PC-9 (cell line): ENCODE results near the gene CYFIP1. TPM values are rescaled to one million over a fixed set of nuclear protein-coding genes. Genes with fewer than 3 reads are reported as not detected.

Source experiments
- BruUV-seq: library from RNA; stranded (reverse); fragments of 400-500 nt; replicated peaks from 2 replicates; lab custom pipeline; 2021; lab: Mats Ljungman, UMichigan
- CTCF ChIA-PET: fragments of 300-600 bp; sonication (Branson Sonifier 250); formaldehyde crosslinking; loops from one replicate; lab custom pipeline; 2022; ENCODE audit warnings: antibody characterized with exemption; lab: Charles Lee
- POLR2A ChIA-PET: fragments of 300-600 bp; sonication (Branson Sonifier 250); formaldehyde crosslinking; loops from one replicate; lab custom pipeline; 2022; ENCODE audit warnings: antibody characterized with exemption; ENCODE audit not compliant: unreplicated experiment; lab: Charles Lee
- DNase-seq, 2 experiments: peaks; one replicate each; pipeline versions ENCODE4 v3.0.0 to v3.0.0-alpha.2; 2015 to 2022; ENCODE audit warnings: mixed read lengths in 1 of 2
- H2AFZ ChIP-seq: fragments of 200-600 bp; sonication (generic); 2 replicates; pipeline ENCODE4 v1.8.1; 2017; ENCODE audit warnings: antibody characterized with exemption
- H3F3A ChIP-seq: fragments of 200-600 bp; sonication (generic); 2 replicates; pipeline ENCODE4 v1.8.1; 2017; ENCODE audit warnings: antibody characterized with exemption, mild to moderate bottlenecking, low read depth; ENCODE audit not compliant: insufficient read depth
- H3K27ac ChIP-seq: fragments of 200-600 bp; sonication (generic); 2 replicates; pipeline ENCODE4 v1.6.1; 2016; ENCODE audit warnings: mixed run types
- H3K27me3 ChIP-seq: fragments of 200-600 bp; sonication (generic); 2 replicates; pipeline ENCODE4 v1.6.1; 2016; ENCODE audit warnings: low read depth, mixed run types; ENCODE audit not compliant: insufficient read depth
- H3K36me3 ChIP-seq: fragments of 200-600 bp; sonication (generic); 2 replicates; pipeline ENCODE4 v1.6.1; 2016; ENCODE audit warnings: low read depth, mixed run types
- H3K4me1 ChIP-seq: fragments of 200-600 bp; sonication (generic); replicated peaks from 2 replicates; pipeline ENCODE4 v1.6.1; 2016; ENCODE audit warnings: mixed run types; ENCODE audit not compliant: insufficient read depth
- H3K4me2 ChIP-seq: fragments of 200-600 bp; sonication (generic); 2 replicates; pipeline ENCODE4 v1.6.1; 2017; ENCODE audit warnings: mixed run types
- H3K4me3 ChIP-seq: fragments of 200-600 bp; sonication (generic); 2 replicates; pipeline ENCODE4 v1.6.1; 2016; ENCODE audit warnings: mixed run types
- H3K79me2 ChIP-seq: fragments of 200-600 bp; sonication (generic); 2 replicates; pipeline ENCODE4 v1.6.1; 2017; ENCODE audit warnings: low read depth, mixed run types
- H3K9me2 ChIP-seq: fragments of 200-600 bp; sonication (generic); 2 replicates; pipeline ENCODE4 v1.8.1; 2017; ENCODE audit warnings: mild to moderate bottlenecking; ENCODE audit not compliant: insufficient read depth
- H3K9me3 ChIP-seq: fragments of 200-600 bp; sonication (generic); 2 replicates; pipeline ENCODE4 v1.8.1; 2016; ENCODE audit warnings: low read depth; ENCODE audit not compliant: insufficient read depth
- H4K20me1 ChIP-seq: fragments of 200-600 bp; sonication (generic); 2 replicates; pipeline ENCODE4 v1.8.1; 2017; ENCODE audit not compliant: insufficient read depth
- CTCF ChIP-seq: fragments of 200-600 bp; sonication (generic); conservative IDR thresholded peaks from 2 replicates; pipeline ENCODE4 v1.6.1; 2017; ENCODE audit warnings: mixed run types, antibody characterized with exemption, mild to moderate bottlenecking, moderate library complexity
- EZH2 ChIP-seq: fragments of 200-600 bp; sonication (generic); IDR thresholded peaks from 2 replicates; pipeline ENCODE4 v1.8.0; 2017; ENCODE audit warnings: antibody characterized with exemption, low read depth
- intact Hi-C: fragments of 100-400 bp; cut with micrococcal nuclease; formaldehyde crosslinking; loops from one replicate; pipeline ENCODE4 v1.10.0; 2022; ENCODE audit not compliant: unreplicated experiment
- total RNA-seq: library from RNA; stranded (reverse); gene quantifications from 2 replicates; pipeline ENCODE4 v1.2.3, GENCODE V29; 2021

CYFIP1 gene
- total RNA-seq, 1 experiment from 2014 or later = 114 TPM

GRCh38 chr15:22904736-22905135 lies 75.4 kb downstream of the CYFIP1 start:
- Histone ChIP-seq H3K4me3 (no peak overlapping the region), H3K4me2 (no peak overlapping the region), H3K79me2 (no peaks in the 10 kb centered on the region), H3K27ac (no peak overlapping the region), H3F3A (no peaks in the 10 kb centered on the region), H3K27me3 (no peaks in the 10 kb centered on the region), H3K9me3 (no peaks in the 10 kb centered on the region), H3K4me1 (no peaks in the 10 kb centered on the region), H3K9me2 (no peaks in the 10 kb centered on the region), H2AFZ (no peak overlapping the region), H3K36me3 (0 out of 2 replicates have a peak, but pooled peaks cover 3% of the 10 kb centered on the region), H4K20me1 (no peaks in the 10 kb centered on the region)
- TF ChIP-seq CTCF (no peak), EZH2 (no peak)
- BruUV-seq = no TSS peak
- no peak for DNase-seq
- CTCF ChIA-PET = no interaction called here
- intact Hi-C loops = no loop called here
- POLR2A ChIA-PET = no interaction called here

DNA sequence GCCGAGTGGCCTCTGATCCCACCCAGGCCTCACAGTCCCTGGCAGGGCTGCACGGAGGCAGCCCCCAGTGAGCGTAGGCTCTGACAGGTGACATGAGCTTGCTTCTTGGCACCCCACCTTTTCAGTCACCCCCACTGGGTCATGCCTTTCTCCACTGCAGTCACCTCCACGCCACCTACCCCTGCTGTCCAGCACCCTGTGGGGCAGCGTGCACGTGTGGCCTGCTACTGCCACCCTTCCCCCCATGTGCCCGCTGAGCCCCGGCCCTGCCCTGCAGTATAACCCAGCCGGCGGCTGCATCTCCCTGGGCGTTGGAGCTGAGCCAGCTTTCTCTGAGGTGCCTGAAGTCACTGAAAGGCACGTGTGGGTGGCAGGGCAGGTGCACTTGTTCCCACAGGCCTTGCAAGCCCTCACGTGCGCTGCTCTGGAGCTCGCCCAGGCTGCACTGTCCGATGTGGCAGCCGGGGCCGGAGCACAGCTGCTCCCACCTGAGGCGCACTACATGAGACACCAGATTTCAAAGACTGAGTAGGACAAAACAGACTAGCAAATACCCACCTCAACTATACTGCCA lies 76.1 kb downstream of the CYFIP1 start:
- Histone ChIP-seq H3F3A (no peaks in the 10 kb centered on the region), H3K36me3 (0 out of 2 replicates have a peak, but pooled peaks cover 2% of the 10 kb centered on the region), H3K4me2 (no peak overlapping the region), H2AFZ (no peak overlapping the region), H3K9me3 (no peaks in the 10 kb centered on the region), H3K4me1 (no peaks in the 10 kb centered on the region), H3K9me2 (no peaks in the 10 kb centered on the region), H3K79me2 (no peaks in the 10 kb centered on the region), H3K27me3 (no peaks in the 10 kb centered on the region), H3K4me3 (no peak overlapping the region), H3K27ac (no peak overlapping the region), H4K20me1 (no peaks in the 10 kb centered on the region)
- no peak for DNase-seq
- ChIA-PET CTCF (no interaction called here), POLR2A (interaction anchor here (0.7 kb wide), 1 partner anchor 533 kb away, joined by 4 read pairs; no protein-coding TSS in a partner anchor)
- no TSS peak for BruUV-seq
- TF ChIP-seq CTCF (no peak), EZH2 (no peak)
- intact Hi-C loops = no loop called here

DNA sequence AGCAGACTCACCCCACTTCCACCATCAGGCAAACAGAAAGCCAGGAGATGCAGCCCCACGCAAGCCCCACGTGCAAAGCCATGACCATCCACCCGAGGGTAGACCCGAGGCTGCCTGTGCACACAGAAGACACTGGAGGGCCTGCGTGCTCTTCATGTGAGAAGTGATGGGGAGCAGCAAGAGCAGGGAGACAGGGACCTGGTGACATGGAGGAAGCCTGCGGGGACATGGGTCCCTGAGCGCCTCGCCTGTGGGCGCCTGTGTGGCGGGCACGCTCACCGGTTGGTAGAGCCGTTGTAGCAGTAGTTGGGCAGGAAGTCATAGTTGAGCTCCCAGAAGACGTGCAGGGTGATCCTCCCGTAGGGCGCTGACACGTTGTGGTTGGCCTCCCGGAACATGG lies 76.7 kb downstream of the CYFIP1 start:
- Histone ChIP-seq H3K27ac (no peak overlapping the region), H3K4me2 (no peak overlapping the region), H3K4me3 (no peak overlapping the region), H2AFZ (no peak overlapping the region), H3K4me1 (no peaks in the 10 kb centered on the region), H4K20me1 (no peaks in the 10 kb centered on the region), H3K36me3 (no peaks in the 10 kb centered on the region), H3K27me3 (no peaks in the 10 kb centered on the region), H3K79me2 (no peaks in the 10 kb centered on the region), H3K9me3 (no peaks in the 10 kb centered on the region), H3K9me2 (no peaks in the 10 kb centered on the region), H3F3A (no peaks in the 10 kb centered on the region)
- POLR2A ChIA-PET = no interaction called here
- TF ChIP-seq EZH2 (no peak), CTCF (no peak)
- no TSS peak for BruUV-seq
- DNase-seq = no peak
- intact Hi-C loops = no loop called here
- CTCF ChIA-PET = interaction anchor here (0.5 kb wide), 1 partner anchor 240 kb away, joined by 8 read pairs; no protein-coding TSS in a partner anchor
